NOMO-1 treated with DMSO at 0.1 percent for 48 hours (cell line): ENCODE results near the gene ZFP3.
"Not testable (repeated sequence)": the region's sequence is repeated elsewhere in the genome, so short reads cannot be mapped to it uniquely, and the experiment has no call there.

Experiments used
- DNase-seq: peaks from one replicate; lab custom pipeline; 2025; ENCODE audit not compliant: unreplicated experiment; lab: John Stamatoyannopoulos, UW

Gene ZFP3

DNA sequence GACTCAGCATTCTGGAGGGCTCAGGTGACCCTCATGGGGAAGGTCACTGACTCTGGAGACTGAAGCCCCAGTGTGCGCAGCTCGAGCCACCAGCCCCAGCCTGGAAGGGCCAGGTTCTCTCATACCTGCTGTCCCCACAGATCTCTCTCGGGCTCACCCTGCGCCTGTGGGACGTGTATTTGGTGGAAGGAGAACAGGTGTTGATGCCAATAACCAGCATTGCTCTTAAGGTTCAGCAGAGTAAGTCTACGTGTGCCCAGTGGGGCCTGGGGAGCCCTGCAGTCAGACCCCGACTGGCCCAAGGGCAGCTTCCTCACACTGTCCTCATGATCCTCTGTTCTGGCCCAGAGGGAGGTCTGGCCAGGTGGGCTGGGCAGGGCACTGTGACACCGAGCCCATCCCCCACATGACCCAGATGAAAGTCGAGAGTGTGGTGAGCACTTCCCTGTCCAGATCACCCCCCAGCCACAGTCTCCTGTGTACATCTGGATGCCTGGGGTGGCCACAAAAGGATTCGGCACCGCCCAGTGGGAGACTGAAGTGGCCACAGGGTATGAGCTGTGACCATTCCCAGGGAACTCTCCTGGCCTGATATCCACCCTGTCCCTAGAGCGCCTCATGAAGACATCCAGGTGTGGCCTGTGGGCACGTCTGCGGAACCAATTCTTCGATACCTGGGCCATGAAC is 59.4 kb downstream of the ZFP3 start:
- DNase-seq: not testable (repeated sequence)

DNA sequence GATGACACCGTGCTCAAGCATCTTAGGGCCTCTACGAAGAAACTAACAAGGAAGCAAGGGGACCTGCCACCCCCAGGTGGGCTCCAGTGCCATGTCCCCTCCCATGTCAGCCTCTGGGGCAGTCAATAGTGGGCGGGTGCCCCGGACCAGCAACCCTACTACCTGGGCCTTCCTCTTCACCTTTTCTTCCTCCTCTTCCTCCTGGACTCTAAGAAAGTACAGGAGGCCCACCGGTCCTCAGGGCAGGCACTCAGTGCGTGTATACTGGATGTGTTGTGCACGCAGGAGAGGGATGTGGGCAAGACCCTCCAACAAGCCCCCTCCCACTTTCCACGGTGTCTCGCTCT is 59.9 kb downstream of the ZFP3 start:
- not testable (repeated sequence) for DNase-seq

DNA sequence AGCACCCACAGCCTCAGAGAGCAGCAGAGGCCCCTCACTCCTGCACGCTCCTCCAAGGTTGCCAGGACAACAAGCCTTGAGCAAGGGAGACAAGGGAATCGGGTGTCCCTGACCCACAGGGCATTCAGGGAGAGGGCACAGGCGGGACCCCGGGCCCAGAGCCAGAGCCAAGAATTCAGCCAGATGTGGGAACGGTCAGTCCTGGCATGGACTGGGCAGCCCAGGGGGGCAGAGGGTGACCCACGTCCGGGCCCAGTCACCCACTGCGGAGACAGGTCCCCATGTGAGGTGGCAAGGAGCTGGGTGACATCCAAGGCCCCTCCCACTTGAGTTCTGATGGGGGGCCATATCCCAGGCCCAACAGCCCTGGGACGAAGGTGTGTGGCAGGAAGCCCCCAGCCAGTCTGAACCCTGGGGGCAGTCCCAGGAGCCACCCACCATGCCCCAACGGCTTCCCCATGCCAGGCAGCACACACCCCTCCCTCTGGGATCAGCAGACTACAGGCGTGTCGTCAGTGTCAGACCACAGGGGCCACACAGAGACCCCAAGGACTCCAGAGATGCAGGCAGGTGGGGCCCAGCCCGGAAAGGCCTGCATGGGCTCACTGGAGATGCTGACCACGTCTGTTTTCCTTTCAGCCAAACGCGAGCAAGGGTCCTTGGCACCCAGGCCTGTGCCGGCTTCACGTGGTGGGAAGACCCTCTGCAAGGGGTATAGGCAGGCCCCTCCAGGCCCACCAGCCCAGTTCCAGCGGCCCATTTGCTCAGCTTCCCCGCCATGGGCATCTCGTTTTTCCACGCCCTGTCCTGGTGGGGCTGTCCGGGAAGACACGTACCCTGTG is 60.6 kb downstream of the ZFP3 start:
- DNase-seq: no peak

DNA sequence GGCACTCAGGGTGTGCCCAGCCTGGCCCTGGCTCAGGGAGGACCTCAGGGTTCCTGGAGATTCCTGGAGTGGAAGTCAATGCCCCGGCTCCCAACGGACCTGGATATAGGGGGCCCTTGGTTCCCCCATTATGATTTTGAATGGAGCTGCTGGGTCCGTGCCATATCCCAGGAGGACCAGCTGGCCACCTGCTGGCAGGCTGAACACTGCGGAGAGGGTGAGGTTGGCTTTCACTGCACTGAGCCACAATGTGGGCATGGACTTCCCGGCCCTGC is 61.1 kb downstream of the ZFP3 start:
- DNase-seq: no peak

DNA sequence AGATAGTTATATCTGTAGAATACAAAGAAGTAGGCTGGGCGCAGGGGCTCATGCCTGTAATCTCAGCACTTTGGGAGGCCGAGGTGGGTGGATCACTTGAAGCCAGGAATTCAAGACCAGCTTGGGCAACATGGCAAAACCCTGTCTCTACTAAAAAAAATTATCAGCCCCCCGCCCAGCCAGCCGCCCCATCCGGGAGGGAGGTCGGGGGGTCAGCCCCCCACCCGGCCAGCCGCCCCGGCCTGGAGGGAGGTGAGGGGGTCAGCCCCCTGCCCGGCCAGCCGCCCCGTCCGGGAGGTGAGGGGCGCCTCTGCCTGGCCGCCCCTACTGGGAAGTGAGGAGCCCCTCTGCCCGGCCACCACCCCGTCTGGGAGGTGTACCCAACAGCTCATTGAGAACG is 64.6 kb downstream of the ZFP3 start:
- DNase-seq: not testable (repeated sequence)
